Suppressor macrophage treated with lipopolysaccharide for 4 hours (primary cell): ENCODE data around the gene CARMIL1.

Experiments used
- DNase-seq: peaks from one replicate; pipeline ENCODE4 v3.0.0-alpha.2; 2020

Gene CARMIL1

GRCh38 chr6:25485821-25486534, 206.8 kb downstream of the CARMIL1 start:
- no peak for DNase-seq

- DNase-seq: no peak
Observed at GRCh38 chr6:25486550-25486949, 207.4 kb downstream of the CARMIL1 start.

GRCh38 chr6:25487012-25487411, 207.8 kb downstream of the CARMIL1 start:
- no peak for DNase-seq

- DNase-seq: no peak
Observed at GRCh38 chr6:25488156-25488555, 209.0 kb downstream of the CARMIL1 start.

- DNase-seq: no peak
Observed at GRCh38 chr6:25489399-25489798, 210.2 kb downstream of the CARMIL1 start.

GRCh38 chr6:25490018-25490801, 211.0 kb downstream of the CARMIL1 start:
- peak; percentile 88 for DNase-seq

GRCh38 chr6:25492951-25493350, 213.8 kb downstream of the CARMIL1 start:
- DNase-seq: no peak

GRCh38 chr6:25494469-25494868, 215.3 kb downstream of the CARMIL1 start:
- no peak for DNase-seq

GRCh38 chr6:25497383-25498040, 218.3 kb downstream of the CARMIL1 start:
- peak; percentile 47 for DNase-seq

GRCh38 chr6:25498505-25498904, 219.3 kb downstream of the CARMIL1 start:
- peak; percentile 34 for DNase-seq

- DNase-seq: no peak
Observed at GRCh38 chr6:25499615-25500235, 220.6 kb downstream of the CARMIL1 start.

- no peak for DNase-seq
Observed at GRCh38 chr6:25503686-25504085, 224.5 kb downstream of the CARMIL1 start.

- DNase-seq: no peak
Observed at GRCh38 chr6:25504661-25505060, 225.5 kb downstream of the CARMIL1 start.

- DNase-seq: no peak
Observed at GRCh38 chr6:25506020-25506419, 226.8 kb downstream of the CARMIL1 start.

GRCh38 chr6:25508051-25508450, 228.9 kb downstream of the CARMIL1 start:
- no peak for DNase-seq

- DNase-seq: peak; percentile 51
Observed at GRCh38 chr6:25511376-25511775, 232.2 kb downstream of the CARMIL1 start.

- DNase-seq: no peak
Observed at GRCh38 chr6:25512560-25512959, 233.4 kb downstream of the CARMIL1 start.

GRCh38 chr6:25519856-25520255, 240.7 kb downstream of the CARMIL1 start:
- DNase-seq: no peak

GRCh38 chr6:25524542-25524941, 245.4 kb downstream of the CARMIL1 start:
- no peak for DNase-seq

GRCh38 chr6:25525078-25525477, 245.9 kb downstream of the CARMIL1 start:
- no peak for DNase-seq

GRCh38 chr6:25534942-25535631, 255.9 kb downstream of the CARMIL1 start:
- DNase-seq: no peak

- no peak for DNase-seq
Observed at GRCh38 chr6:25535632-25536225, 256.6 kb downstream of the CARMIL1 start.
